Smooth muscle cell (in vitro differentiated cells): ENCODE results near the gene MYH9. TPM values are rescaled to one million over a fixed set of nuclear protein-coding genes. Genes with fewer than 3 reads are reported as not detected.

ENCODE experiments used
- DNase-seq: peaks from one replicate; lab custom pipeline; 2025; ENCODE audit not compliant: unreplicated experiment; lab: John Stamatoyannopoulos, UW
- H2AFZ ChIP-seq: fragments of 200-600 bp; sonication (generic); 2 replicates; pipeline ENCODE4 v1.6.0; 2016; ENCODE audit warnings: antibody characterized with exemption, low read depth, mild to moderate bottlenecking
- H3F3A ChIP-seq: fragments of 200-600 bp; sonication (generic); 2 replicates; pipeline ENCODE4 v1.6.0; 2017; ENCODE audit warnings: antibody characterized with exemption, low read depth
- H3K27ac ChIP-seq: fragments of 200-600 bp; sonication (generic); 2 replicates; pipeline ENCODE4 v1.5.1; 2016; ENCODE audit warnings: low read depth, mild to moderate bottlenecking
- H3K27me3 ChIP-seq: fragments of 200-600 bp; sonication (generic); 2 replicates; pipeline ENCODE4 v1.6.1; 2016; ENCODE audit warnings: low read depth, mild to moderate bottlenecking
- H3K36me3 ChIP-seq: fragments of 200-600 bp; sonication (generic); 2 replicates; pipeline ENCODE4 v1.5.1; 2016; ENCODE audit warnings: low read depth
- H3K4me1 ChIP-seq: fragments of 200-600 bp; sonication (generic); 2 replicates; pipeline ENCODE4 v1.5.1; 2016; ENCODE audit warnings: low read depth
- H3K4me2 ChIP-seq: fragments of 200-600 bp; sonication (generic); 2 replicates; pipeline ENCODE4 v1.6.0; 2016; ENCODE audit warnings: mild to moderate bottlenecking
- H3K4me3 ChIP-seq: fragments of 200-600 bp; sonication (generic); 2 replicates; pipeline ENCODE4 v1.5.1; 2016; ENCODE audit warnings: mild to moderate bottlenecking
- H3K79me2 ChIP-seq: fragments of 200-600 bp; sonication (generic); 2 replicates; pipeline ENCODE4 v1.6.0; 2016; ENCODE audit warnings: low read depth, mild to moderate bottlenecking
- H3K9ac ChIP-seq: fragments of 200-600 bp; sonication (generic); 2 replicates; pipeline ENCODE4 v1.6.0; 2016; ENCODE audit warnings: low read depth
- H3K9me3 ChIP-seq: fragments of 200-600 bp; sonication (generic); replicated peaks from 2 replicates; pipeline ENCODE4 v1.5.1; 2016; ENCODE audit warnings: low read depth
- H4K20me1 ChIP-seq: fragments of 200-600 bp; sonication (generic); 2 replicates; pipeline ENCODE4 v1.6.0; 2016; ENCODE audit warnings: low read depth
- WGBS: methylation state at CpG from one replicate; pipeline ENCODE4 v1.1.7; 2016; ENCODE audit warnings: low lambda C conversion rate; 5-methylcytosine and 5-hydroxymethylcytosine counted together
- polyA plus RNA-seq: library from polyadenylated mRNA; unstranded; fragments of >200 nt; fragmentation: Nextera tagmentation; extraction: Ambion mirVana; gene quantifications from 2 replicates; pipeline ENCODE4 v1.2.1, GENCODE V29; 2016
- total RNA-seq: library from RNA; depleted of rRNA; stranded (reverse); fragments of >200 nt; gene quantifications from 2 replicates; pipeline ENCODE4 v1.2.3, GENCODE V29; 2014
- TF ChIP-seq, protein P1 (sequence below): fragments of 200-600 bp; sonication (generic); IDR thresholded peaks from 2 replicates; pipeline ENCODE4 v1.5.1; 2017; ENCODE audit warnings: borderline replicate concordance, mild to moderate bottlenecking, antibody characterized with exemption; ENCODE audit not compliant: insufficient read depth, poor library complexity, severe bottlenecking

Gene MYH9
- total and polyA plus RNA-seq, 2 experiments from 2014 or later = 350 to 361 TPM

DNA sequence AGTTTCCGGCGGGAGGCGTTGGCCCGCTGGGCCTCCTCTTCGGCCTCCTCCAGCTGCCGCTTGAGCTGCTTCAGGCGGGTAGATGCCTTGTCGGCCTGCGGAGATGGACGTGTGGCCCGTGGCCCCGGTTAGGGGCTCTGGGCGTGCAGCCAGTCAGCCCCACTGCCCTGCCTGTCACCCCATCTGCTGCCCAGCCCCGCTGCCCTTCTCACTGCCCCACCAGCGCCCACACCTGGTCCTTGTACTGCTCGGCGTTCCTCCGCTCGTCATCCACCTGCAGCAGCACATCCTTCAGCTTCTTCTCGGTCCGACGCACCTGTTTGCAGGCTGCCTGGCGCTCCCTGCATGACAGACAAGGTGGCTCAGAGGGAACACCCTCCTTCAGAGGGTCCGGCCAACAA lies 103.6 kb downstream of the MYH9 start:
- TF ChIP-seq, protein P1, sequence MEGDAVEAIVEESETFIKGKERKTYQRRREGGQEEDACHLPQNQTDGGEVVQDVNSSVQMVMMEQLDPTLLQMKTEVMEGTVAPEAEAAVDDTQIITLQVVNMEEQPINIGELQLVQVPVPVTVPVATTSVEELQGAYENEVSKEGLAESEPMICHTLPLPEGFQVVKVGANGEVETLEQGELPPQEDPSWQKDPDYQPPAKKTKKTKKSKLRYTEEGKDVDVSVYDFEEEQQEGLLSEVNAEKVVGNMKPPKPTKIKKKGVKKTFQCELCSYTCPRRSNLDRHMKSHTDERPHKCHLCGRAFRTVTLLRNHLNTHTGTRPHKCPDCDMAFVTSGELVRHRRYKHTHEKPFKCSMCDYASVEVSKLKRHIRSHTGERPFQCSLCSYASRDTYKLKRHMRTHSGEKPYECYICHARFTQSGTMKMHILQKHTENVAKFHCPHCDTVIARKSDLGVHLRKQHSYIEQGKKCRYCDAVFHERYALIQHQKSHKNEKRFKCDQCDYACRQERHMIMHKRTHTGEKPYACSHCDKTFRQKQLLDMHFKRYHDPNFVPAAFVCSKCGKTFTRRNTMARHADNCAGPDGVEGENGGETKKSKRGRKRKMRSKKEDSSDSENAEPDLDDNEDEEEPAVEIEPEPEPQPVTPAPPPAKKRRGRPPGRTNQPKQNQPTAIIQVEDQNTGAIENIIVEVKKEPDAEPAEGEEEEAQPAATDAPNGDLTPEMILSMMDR = no peak
- peaks cover 96% of the 10 kb centered on the region for H4K20me1 ChIP-seq
- no peak overlapping the region for H3K4me3 ChIP-seq

DNA sequence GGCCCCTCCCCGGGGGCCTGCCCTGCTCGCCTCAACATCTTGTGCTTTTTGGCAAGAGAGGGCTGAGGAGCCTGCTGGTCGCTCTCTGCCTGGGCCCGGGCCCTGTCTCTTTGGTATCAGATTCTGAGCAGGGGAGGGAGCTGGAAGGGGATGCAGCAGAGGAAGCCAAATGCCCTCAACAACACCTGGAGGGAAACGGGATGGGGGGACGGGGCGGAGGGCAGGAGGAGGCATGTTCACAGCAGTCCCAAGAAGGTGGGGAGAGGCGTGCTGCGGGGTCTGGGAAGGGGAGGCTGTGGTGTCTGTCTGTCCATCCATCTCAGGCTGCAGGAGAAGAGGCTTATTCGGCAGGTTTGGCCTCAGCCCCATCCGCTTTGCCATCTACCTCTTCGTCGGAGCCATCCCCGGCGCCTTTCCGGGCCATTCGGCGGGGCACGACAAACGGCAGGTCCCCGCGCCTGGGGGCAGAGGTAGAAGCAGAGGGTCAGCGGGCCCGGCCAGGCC lies 105.4 kb downstream of the MYH9 start:
- H3K9ac ChIP-seq = no peak overlapping the region
- TF ChIP-seq, protein P1 = no peak
- no peaks in the 10 kb centered on the region for H3K9me3 ChIP-seq
- peaks cover 4% of the 10 kb centered on the region for H3K79me2 ChIP-seq
- H3K4me1 ChIP-seq = no peaks in the 10 kb centered on the region
- no peak overlapping the region for H3K4me3 ChIP-seq
- no peak overlapping the region for H3K4me2 ChIP-seq
- peaks cover 26% of the 10 kb centered on the region for H3K36me3 ChIP-seq
- peaks cover 88% of the 10 kb centered on the region for H4K20me1 ChIP-seq
- peak overlapping the region; percentile 19 for H3K27ac ChIP-seq
- no peak for DNase-seq
- WGBS = 96% methylated on average over 24 of the region's 24 CpGs
- H3K27me3 ChIP-seq = no peaks in the 10 kb centered on the region
- peaks cover 74% of the 10 kb centered on the region for H3F3A ChIP-seq
- H2AFZ ChIP-seq = no peak overlapping the region

More for the DNA sequence above, 103.6 kb downstream of the MYH9 start:
- H3K27me3 ChIP-seq = no peaks in the 10 kb centered on the region
- no peak overlapping the region for H3K27ac ChIP-seq
- 99% methylated on average over 23 of the region's 24 CpGs for WGBS
- peaks cover 37% of the 10 kb centered on the region for H3K36me3 ChIP-seq
- no peak overlapping the region for H2AFZ ChIP-seq
- no peaks in the 10 kb centered on the region for H3K4me1 ChIP-seq
- no peak overlapping the region for H3K4me2 ChIP-seq
- H3F3A ChIP-seq = peaks cover 84% of the 10 kb centered on the region
- DNase-seq = no peak
- peaks cover 7% of the 10 kb centered on the region for H3K79me2 ChIP-seq
- H3K9ac ChIP-seq = no peak overlapping the region
- no peaks in the 10 kb centered on the region for H3K9me3 ChIP-seq

DNA sequence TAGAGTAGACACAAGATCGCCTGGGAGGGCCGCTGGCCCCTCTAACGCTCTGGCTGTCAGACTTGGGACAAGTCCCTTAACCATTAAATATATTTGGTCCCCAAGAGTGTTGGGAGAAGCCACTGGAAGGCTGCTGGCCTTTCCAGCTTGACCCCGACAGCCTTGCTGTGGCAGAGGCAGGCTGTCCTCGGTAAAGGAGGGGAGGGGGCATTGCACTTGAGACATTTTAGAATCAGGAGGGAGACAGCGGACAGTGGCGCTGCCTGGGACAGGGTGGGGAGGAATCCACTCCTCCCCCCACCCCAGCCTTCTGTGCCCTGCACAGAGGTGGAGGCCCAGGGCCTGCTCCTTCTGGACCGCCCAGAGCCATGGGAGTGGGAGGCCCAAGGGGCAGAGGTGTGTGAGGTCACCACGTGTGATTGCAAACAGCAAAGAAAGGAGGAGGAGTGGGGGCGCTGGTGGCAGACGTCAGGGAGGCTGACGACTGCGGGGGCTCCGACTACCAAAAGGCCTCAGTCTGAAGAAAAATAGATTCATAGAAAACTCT lies 105.9 kb downstream of the MYH9 start:
- Histone ChIP-seq H3K4me1 (no peaks in the 10 kb centered on the region), H3K27ac (peak overlapping the region; percentile 19), H4K20me1 (peaks cover 83% of the 10 kb centered on the region), H3K27me3 (no peaks in the 10 kb centered on the region), H3K4me3 (no peak overlapping the region), H3K9ac (no peak overlapping the region), H3F3A (peaks cover 72% of the 10 kb centered on the region), H3K9me3 (no peaks in the 10 kb centered on the region), H3K4me2 (no peak overlapping the region), H3K79me2 (peaks cover 4% of the 10 kb centered on the region), H3K36me3 (peaks cover 24% of the 10 kb centered on the region), H2AFZ (no peak overlapping the region)
- TF ChIP-seq, protein P1 = no peak
- WGBS = 95% methylated on average over 14 of the region's 14 CpGs
- no peak for DNase-seq

DNA sequence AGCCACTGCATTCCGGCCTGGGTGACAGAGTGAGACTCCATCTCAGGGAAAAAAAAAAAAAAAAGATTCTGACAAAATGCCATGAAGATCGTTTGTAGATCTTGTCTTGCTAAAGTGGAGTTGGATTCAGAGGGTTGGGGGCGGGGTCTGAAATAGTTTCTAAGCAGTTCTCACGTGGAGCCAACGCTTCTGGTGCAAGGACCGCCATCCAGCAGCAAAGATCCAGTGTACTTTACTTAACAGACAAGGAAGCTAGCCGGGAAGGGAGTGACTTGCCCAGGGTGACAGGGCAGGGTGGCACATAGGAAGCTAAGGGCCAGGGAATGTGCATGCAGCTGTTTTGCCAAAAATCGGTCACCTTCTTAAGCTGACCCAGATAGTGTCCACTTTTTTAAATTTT lies 107.4 kb downstream of the MYH9 start:
- Histone ChIP-seq H3F3A (peaks cover 60% of the 10 kb centered on the region), H3K79me2 (no peaks in the 10 kb centered on the region), H3K27me3 (no peaks in the 10 kb centered on the region), H3K36me3 (peaks cover 24% of the 10 kb centered on the region), H3K4me3 (no peak overlapping the region), H3K9me3 (no peaks in the 10 kb centered on the region), H2AFZ (no peak overlapping the region), H3K4me1 (no peaks in the 10 kb centered on the region), H3K27ac (no peak overlapping the region), H4K20me1 (peaks cover 68% of the 10 kb centered on the region), H3K4me2 (no peak overlapping the region), H3K9ac (no peak overlapping the region)
- WGBS = 88% methylated on average over 8 of the region's 8 CpGs
- DNase-seq = no peak
- TF ChIP-seq, protein P1 = no peak
